Upper lobe of left lung (tissue), 6 donors: ENCODE data around the gene SMOC2. TPM values are rescaled to one million over a fixed set of nuclear protein-coding genes. Genes with fewer than 3 reads are reported as not detected.

Source experiments
- ATAC-seq, 2 donors: fragments of 200-7000 bp; cut with Tn5 transposase; one replicate each; pipeline ENCODE4 v1.9.1; 2022; ENCODE audit warnings: mild to moderate bottlenecking in 2 of 2, moderate library complexity in 2 of 2; ENCODE audit not compliant: low FRiP score in 2 of 2
- DNase-seq, 2 donors: peaks; one replicate each; pipeline ENCODE4 v3.0.0-alpha.2; 2019 to 2020
- H3K27ac ChIP-seq, 4 donors: fragments of 200-600 bp; sonication (generic); one replicate each; pipeline ENCODE4 v1.5.1; 2016 to 2019
- H3K27me3 ChIP-seq, 4 donors: fragments of 200-600 bp; sonication (generic); one replicate each; pipeline ENCODE4 v1.5.1; 2017 to 2019
- H3K36me3 ChIP-seq, 4 donors: fragments of 200-600 bp; sonication (generic); one replicate each; pipeline ENCODE4 v1.5.1; 2016 to 2019
- H3K4me1 ChIP-seq, 4 donors: fragments of 200-600 bp; sonication (generic); one replicate each; pipeline ENCODE4 v1.5.1; 2018 to 2019
- H3K4me3 ChIP-seq, 4 donors: fragments of 200-600 bp; sonication (generic); one replicate each; pipeline ENCODE4 v1.5.1; 2017 to 2019; ENCODE audit warnings: mild to moderate bottlenecking in 2 of 4, moderate library complexity in 1 of 4
- H3K9me3 ChIP-seq, 4 donors: fragments of 200-600 bp; sonication (generic); one replicate each; pipeline ENCODE4 v1.5.1; 2018 to 2019
- EP300 ChIP-seq, 4 donors: sonication (generic); formaldehyde crosslinking; IDR thresholded peaks; one replicate each; pipeline ENCODE4 v1.5.1; 2017; ENCODE audit warnings: antibody characterized with exemption in 4 of 4, control low read depth in 2 of 4
- POLR2A ChIP-seq, 4 donors: fragments of 450-650 bp; IDR thresholded peaks; one replicate each; pipeline ENCODE4 v1.5.1; 2016 to 2017; ENCODE audit warnings: antibody characterized with exemption in 4 of 4, mild to moderate bottlenecking in 2 of 4
- POLR2AphosphoS5 ChIP-seq, 2 donors: sonication (generic); formaldehyde crosslinking; IDR thresholded peaks; one replicate each; pipeline ENCODE4 v1.5.1; 2017; ENCODE audit warnings: antibody characterized with exemption in 2 of 2
- WGBS, 2 donors: methylation state at CpG; one replicate each; pipeline ENCODE4 v1.1.5; 2017 to 2018; 5-methylcytosine and 5-hydroxymethylcytosine counted together
- total RNA-seq, 6 donors: library from RNA; depleted of rRNA in 4 of 6; stranded (reverse); fragments of >200 nt in 4 of 6; gene quantifications; one replicate each; pipeline versions ENCODE4 v1.1.0 to v1.2.1, GENCODE V29; 2016 to 2021
- TF ChIP-seq, protein P1 (sequence below), 6 experiments: fragments of 450-650 bp in 4 of 6; fragments of 200-600 bp in 2 of 6; sonication (generic) in 2 of 6; IDR thresholded peaks; one replicate each; pipeline ENCODE4 v1.5.1; 2016 to 2019; ENCODE audit warnings: antibody characterized with exemption in 6 of 6
- donor health status: DM: no; HTN: no; CAD: no; lungs with moderate emphysema.
- donor health status: DM: no; HTN: yes; CAD: no; lungs with severe emphysema.

The SMOC2 gene
- total RNA-seq, 6 donors from 2014 or later, result 1.0 to 18.9 (median 5.0) TPM

DNA sequence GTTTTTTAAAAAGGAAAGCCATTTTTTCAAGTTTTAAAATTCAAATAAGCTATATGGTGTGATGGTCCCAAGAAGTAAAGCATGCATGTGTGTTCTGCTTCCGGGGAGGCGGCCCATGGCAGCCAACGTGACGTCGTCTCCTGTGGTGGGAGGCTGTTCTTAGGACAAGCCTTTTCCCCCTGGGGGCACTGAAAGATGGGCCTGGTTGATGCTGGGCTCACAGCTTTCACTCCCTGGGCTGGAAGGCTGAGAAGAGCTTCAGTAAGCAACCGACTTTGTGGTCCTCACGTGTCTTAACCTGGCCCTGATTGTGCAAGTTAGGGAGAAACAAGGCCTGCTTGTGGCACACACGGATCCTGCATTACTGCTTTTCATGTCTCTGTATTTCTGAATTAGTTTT, 84.1 kb downstream of the SMOC2 start:
- TF ChIP-seq POLR2AphosphoS5 (IDR thresholded peaks at IDR 0.05), result no peak
- TF ChIP-seq, protein P1, sequence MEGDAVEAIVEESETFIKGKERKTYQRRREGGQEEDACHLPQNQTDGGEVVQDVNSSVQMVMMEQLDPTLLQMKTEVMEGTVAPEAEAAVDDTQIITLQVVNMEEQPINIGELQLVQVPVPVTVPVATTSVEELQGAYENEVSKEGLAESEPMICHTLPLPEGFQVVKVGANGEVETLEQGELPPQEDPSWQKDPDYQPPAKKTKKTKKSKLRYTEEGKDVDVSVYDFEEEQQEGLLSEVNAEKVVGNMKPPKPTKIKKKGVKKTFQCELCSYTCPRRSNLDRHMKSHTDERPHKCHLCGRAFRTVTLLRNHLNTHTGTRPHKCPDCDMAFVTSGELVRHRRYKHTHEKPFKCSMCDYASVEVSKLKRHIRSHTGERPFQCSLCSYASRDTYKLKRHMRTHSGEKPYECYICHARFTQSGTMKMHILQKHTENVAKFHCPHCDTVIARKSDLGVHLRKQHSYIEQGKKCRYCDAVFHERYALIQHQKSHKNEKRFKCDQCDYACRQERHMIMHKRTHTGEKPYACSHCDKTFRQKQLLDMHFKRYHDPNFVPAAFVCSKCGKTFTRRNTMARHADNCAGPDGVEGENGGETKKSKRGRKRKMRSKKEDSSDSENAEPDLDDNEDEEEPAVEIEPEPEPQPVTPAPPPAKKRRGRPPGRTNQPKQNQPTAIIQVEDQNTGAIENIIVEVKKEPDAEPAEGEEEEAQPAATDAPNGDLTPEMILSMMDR (IDR thresholded peaks at IDR 0.05), result no peak
- TF ChIP-seq POLR2A (IDR thresholded peaks at IDR 0.05), result no peak
- TF ChIP-seq EP300 (IDR thresholded peaks at IDR 0.05), result no peak
- H3K9me3 ChIP-seq, result no peaks in the 10 kb centered on the region
- H3K4me1 ChIP-seq, result peaks cover 0 to 12% (median 6%) of the 10 kb centered on the region in 4 donors
- H3K27me3 ChIP-seq, result no peaks in the 10 kb centered on the region
- no peak overlapping the region for H3K4me3 ChIP-seq
- ATAC-seq (no peak), DNase-seq (no peak)
- H3K27ac ChIP-seq, result no peak overlapping the region
- WGBS, 2 donors, result 88 to 98% methylated on average over 8 of the region's 8 CpGs
- no peaks in the 10 kb centered on the region for H3K36me3 ChIP-seq

DNA sequence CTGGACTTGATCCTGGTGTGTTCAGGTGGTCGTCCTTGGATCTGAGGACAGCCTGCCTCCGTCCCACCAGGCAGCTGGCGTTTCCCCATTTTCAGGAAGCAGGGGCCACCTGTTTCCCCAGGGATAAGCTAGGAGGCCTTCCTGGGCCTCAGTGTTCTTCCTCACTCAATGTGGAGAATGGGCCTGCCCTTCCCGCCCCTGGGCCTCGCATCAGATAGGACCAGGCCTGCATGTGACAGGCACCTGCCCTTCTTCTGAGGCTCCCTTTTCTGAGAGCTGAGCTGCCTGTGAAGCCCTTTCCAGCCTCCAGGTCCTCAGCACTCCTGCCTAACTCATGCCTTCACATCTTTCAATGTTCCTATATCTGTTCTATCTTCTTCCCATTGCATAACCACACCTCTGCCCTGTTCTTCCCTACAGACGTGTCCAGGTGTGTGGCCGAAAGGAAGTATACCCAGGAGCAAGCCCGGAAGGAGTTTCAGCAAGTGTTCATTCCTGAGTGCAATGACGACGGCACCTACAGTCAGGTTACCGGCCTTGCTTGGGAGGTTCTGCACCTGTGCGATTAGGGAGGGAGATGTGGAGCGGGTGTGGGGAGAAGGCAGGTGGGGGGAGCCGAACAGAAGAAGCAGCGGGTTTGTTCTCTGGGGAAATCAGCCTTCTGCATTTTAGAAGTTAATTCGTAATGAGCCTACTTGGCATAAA, 85.1 kb downstream of the SMOC2 start:
- no peaks in the 10 kb centered on the region for H3K36me3 ChIP-seq
- DNase-seq (no peak), ATAC-seq (no peak)
- H3K27me3 ChIP-seq, result no peaks in the 10 kb centered on the region
- no peak overlapping the region for H3K4me3 ChIP-seq
- WGBS, 2 donors, result 79 to 82% methylated on average over 16 of the region's 16 CpGs
- H3K27ac ChIP-seq, result no peak overlapping the region
- TF ChIP-seq EP300 (IDR thresholded peaks at IDR 0.05) (no peak), POLR2AphosphoS5 (IDR thresholded peaks at IDR 0.05) (no peak), POLR2A (IDR thresholded peaks at IDR 0.05) (no peak)
- TF ChIP-seq, protein P1 (IDR thresholded peaks at IDR 0.05), result no peak
- H3K9me3 ChIP-seq, result no peaks in the 10 kb centered on the region
- H3K4me1 ChIP-seq, result peaks cover 0 to 12% (median 6%) of the 10 kb centered on the region in 4 donors

DNA sequence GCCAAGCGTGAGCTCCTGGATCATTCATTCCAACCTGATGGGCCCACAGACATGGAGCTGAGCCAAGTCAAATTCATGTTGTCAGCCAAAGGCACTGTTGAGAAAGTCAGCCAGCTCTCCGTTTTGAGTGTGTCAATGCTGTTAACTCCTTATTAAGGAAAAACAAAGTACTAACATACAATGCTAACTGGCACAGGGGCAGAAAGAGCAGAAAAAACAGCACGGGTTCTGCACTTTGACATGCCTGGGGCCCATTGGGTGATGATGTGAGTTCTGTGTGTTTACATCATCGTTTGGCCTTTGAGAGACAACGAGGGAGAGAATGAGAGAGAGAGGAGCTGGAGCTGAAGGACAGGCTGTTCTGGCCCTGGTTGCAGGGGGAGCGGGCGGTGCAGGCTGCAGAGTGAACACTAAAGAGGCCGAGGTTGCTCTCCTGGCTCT, 85.9 kb downstream of the SMOC2 start:
- H3K36me3 ChIP-seq, result no peaks in the 10 kb centered on the region
- 46 to 55% methylated on average over 8 of the region's 8 CpGs for WGBS, 2 donors
- no peak overlapping the region for H3K27ac ChIP-seq
- peaks cover 0 to 12% (median 6%) of the 10 kb centered on the region in 4 donors for H3K4me1 ChIP-seq
- TF ChIP-seq POLR2AphosphoS5 (IDR thresholded peaks at IDR 0.05), result no peak
- TF ChIP-seq, protein P1 (IDR thresholded peaks at IDR 0.05), result no peak
- no peak for TF ChIP-seq POLR2A (IDR thresholded peaks at IDR 0.05)
- TF ChIP-seq EP300 (IDR thresholded peaks at IDR 0.05), result no peak
- H3K27me3 ChIP-seq, result no peaks in the 10 kb centered on the region
- no peaks in the 10 kb centered on the region for H3K9me3 ChIP-seq
- no peak overlapping the region for H3K4me3 ChIP-seq
- peak in 1 of 2 donors; percentile 49 for DNase-seq
- peak in 1 of 2 donors; percentile 77 for ATAC-seq

DNA sequence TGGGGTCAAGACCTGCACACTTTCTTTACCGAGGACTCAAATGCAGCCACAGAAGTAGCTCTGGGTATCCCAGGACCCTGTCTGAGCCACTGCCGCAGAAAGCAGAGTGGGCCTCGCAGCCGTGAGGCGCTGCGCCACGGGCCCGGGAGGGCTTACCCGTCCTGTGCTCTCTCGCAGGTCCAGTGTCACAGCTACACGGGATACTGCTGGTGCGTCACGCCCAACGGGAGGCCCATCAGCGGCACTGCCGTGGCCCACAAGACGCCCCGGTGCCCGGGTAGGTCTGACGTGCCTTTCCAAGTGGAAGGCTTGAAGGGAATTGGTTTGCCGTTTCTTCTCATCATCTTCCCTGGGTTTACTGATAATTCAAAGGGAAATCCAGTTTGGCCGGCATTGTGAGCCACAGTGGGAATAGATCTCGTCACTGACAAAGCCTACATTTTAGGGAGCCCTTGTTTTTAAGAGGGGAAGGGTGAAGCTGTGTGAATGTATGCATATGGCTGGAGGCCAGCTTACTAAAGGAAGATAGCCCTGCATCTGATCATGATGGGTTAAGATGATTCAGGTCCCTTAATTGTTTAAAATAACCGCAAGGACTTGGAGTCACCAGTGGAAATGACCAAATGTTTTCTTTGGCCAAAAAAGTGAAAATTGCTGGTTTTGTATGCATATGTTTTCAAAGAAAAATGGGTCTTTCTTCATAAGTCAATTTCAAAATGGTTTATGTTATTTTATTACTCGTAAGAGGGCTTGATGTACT, 86.6 kb downstream of the SMOC2 start:
- peak in 1 of 2 donors; percentile 83 for DNase-seq
- 80 to 84% methylated on average over 23 to 25 of the region's 25 CpGs for WGBS, 2 donors

More for the DNA sequence above, 86.6 kb downstream of the SMOC2 start:
- Histone ChIP-seq H3K27me3 (no peaks in the 10 kb centered on the region), H3K36me3 (no peaks in the 10 kb centered on the region), H3K9me3 (no peaks in the 10 kb centered on the region), H3K4me3 (no peak overlapping the region), H3K4me1 (peaks cover 0 to 12% (median 6%) of the 10 kb centered on the region in 4 donors), H3K27ac (no peak overlapping the region)
- ATAC-seq, result no peak
- no peak for TF ChIP-seq POLR2AphosphoS5 (IDR thresholded peaks at IDR 0.05)
- TF ChIP-seq POLR2A (IDR thresholded peaks at IDR 0.05), result no peak
- TF ChIP-seq EP300 (IDR thresholded peaks at IDR 0.05), result no peak
- TF ChIP-seq, protein P1 (IDR thresholded peaks at IDR 0.05), result no peak
